Smooth muscle cell (in vitro differentiated cells): ENCODE data around the gene GPC5. TPM values are rescaled to one million over a fixed set of nuclear protein-coding genes. Genes with fewer than 3 reads are reported as not detected.

ENCODE experiments used
- DNase-seq: peaks from one replicate; lab custom pipeline; 2025; ENCODE audit not compliant: unreplicated experiment; lab: John Stamatoyannopoulos, UW
- H2AFZ ChIP-seq: fragments of 200-600 bp; sonication (generic); 2 replicates; pipeline ENCODE4 v1.6.0; 2016; ENCODE audit warnings: antibody characterized with exemption, low read depth, mild to moderate bottlenecking
- H3F3A ChIP-seq: fragments of 200-600 bp; sonication (generic); 2 replicates; pipeline ENCODE4 v1.6.0; 2017; ENCODE audit warnings: antibody characterized with exemption, low read depth
- H3K27ac ChIP-seq: fragments of 200-600 bp; sonication (generic); 2 replicates; pipeline ENCODE4 v1.5.1; 2016; ENCODE audit warnings: low read depth, mild to moderate bottlenecking
- H3K27me3 ChIP-seq: fragments of 200-600 bp; sonication (generic); 2 replicates; pipeline ENCODE4 v1.6.1; 2016; ENCODE audit warnings: low read depth, mild to moderate bottlenecking
- H3K36me3 ChIP-seq: fragments of 200-600 bp; sonication (generic); 2 replicates; pipeline ENCODE4 v1.5.1; 2016; ENCODE audit warnings: low read depth
- H3K4me1 ChIP-seq: fragments of 200-600 bp; sonication (generic); 2 replicates; pipeline ENCODE4 v1.5.1; 2016; ENCODE audit warnings: low read depth
- H3K4me2 ChIP-seq: fragments of 200-600 bp; sonication (generic); 2 replicates; pipeline ENCODE4 v1.6.0; 2016; ENCODE audit warnings: mild to moderate bottlenecking
- H3K4me3 ChIP-seq: fragments of 200-600 bp; sonication (generic); 2 replicates; pipeline ENCODE4 v1.5.1; 2016; ENCODE audit warnings: mild to moderate bottlenecking
- H3K79me2 ChIP-seq: fragments of 200-600 bp; sonication (generic); 2 replicates; pipeline ENCODE4 v1.6.0; 2016; ENCODE audit warnings: low read depth, mild to moderate bottlenecking
- H3K9ac ChIP-seq: fragments of 200-600 bp; sonication (generic); 2 replicates; pipeline ENCODE4 v1.6.0; 2016; ENCODE audit warnings: low read depth
- H3K9me3 ChIP-seq: fragments of 200-600 bp; sonication (generic); replicated peaks from 2 replicates; pipeline ENCODE4 v1.5.1; 2016; ENCODE audit warnings: low read depth
- H4K20me1 ChIP-seq: fragments of 200-600 bp; sonication (generic); 2 replicates; pipeline ENCODE4 v1.6.0; 2016; ENCODE audit warnings: low read depth
- CTCF ChIP-seq: fragments of 200-600 bp; sonication (generic); IDR thresholded peaks from 2 replicates; pipeline ENCODE4 v1.5.1; 2017; ENCODE audit warnings: borderline replicate concordance, mild to moderate bottlenecking, antibody characterized with exemption; ENCODE audit not compliant: insufficient read depth, poor library complexity, severe bottlenecking
- WGBS: methylation state at CpG from one replicate; pipeline ENCODE4 v1.1.7; 2016; ENCODE audit warnings: low lambda C conversion rate; 5-methylcytosine and 5-hydroxymethylcytosine counted together
- polyA plus RNA-seq: library from polyadenylated mRNA; unstranded; fragments of >200 nt; fragmentation: Nextera tagmentation; extraction: Ambion mirVana; gene quantifications from 2 replicates; pipeline ENCODE4 v1.2.1, GENCODE V29; 2016
- total RNA-seq: library from RNA; depleted of rRNA; stranded (reverse); fragments of >200 nt; gene quantifications from 2 replicates; pipeline ENCODE4 v1.2.3, GENCODE V29; 2014

Gene GPC5
- total and polyA plus RNA-seq, 2 experiments from 2014 or later: 0.99 to 1.0 TPM

- H3K4me1 ChIP-seq: no peaks in the 10 kb centered on the region
Observed at GRCh38 chr13:91714855-91715254, 316.4 kb downstream of the GPC5 start.

GRCh38 chr13:91716436-91717065 is 318.1 kb downstream of the GPC5 start:
- Histone ChIP-seq H4K20me1 (no peaks in the 10 kb centered on the region), H3K27me3 (peaks cover 3% of the 10 kb centered on the region), H3K9me3 (no peaks in the 10 kb centered on the region), H3K36me3 (no peaks in the 10 kb centered on the region), H2AFZ (no peak overlapping the region), H3K4me1 (no peaks in the 10 kb centered on the region), H3K4me3 (no peak overlapping the region), H3K79me2 (no peaks in the 10 kb centered on the region), H3K27ac (no peak overlapping the region), H3K9ac (no peak overlapping the region), H3K4me2 (no peak overlapping the region), H3F3A (no peaks in the 10 kb centered on the region)
- 94% methylated on average over 7 of the region's 7 CpGs for WGBS
- TF ChIP-seq CTCF: no peak
- DNase-seq: no peak

More at GRCh38 chr13:91714855-91715254, 316.4 kb downstream of the GPC5 start:
- no peak overlapping the region for H3K9ac ChIP-seq
- WGBS: 61% methylated on average over 3 of the region's 3 CpGs
- no peak overlapping the region for H3K4me2 ChIP-seq
- H3K36me3 ChIP-seq: no peaks in the 10 kb centered on the region
- H3K79me2 ChIP-seq: no peaks in the 10 kb centered on the region
- H3F3A ChIP-seq: no peaks in the 10 kb centered on the region
- H3K4me3 ChIP-seq: no peak overlapping the region
- no peak overlapping the region for H2AFZ ChIP-seq
- peaks cover 3% of the 10 kb centered on the region for H3K27me3 ChIP-seq
- no peaks in the 10 kb centered on the region for H3K9me3 ChIP-seq
- TF ChIP-seq CTCF: no peak
- H3K27ac ChIP-seq: no peak overlapping the region
- H4K20me1 ChIP-seq: no peaks in the 10 kb centered on the region
- no peak for DNase-seq

DNA sequence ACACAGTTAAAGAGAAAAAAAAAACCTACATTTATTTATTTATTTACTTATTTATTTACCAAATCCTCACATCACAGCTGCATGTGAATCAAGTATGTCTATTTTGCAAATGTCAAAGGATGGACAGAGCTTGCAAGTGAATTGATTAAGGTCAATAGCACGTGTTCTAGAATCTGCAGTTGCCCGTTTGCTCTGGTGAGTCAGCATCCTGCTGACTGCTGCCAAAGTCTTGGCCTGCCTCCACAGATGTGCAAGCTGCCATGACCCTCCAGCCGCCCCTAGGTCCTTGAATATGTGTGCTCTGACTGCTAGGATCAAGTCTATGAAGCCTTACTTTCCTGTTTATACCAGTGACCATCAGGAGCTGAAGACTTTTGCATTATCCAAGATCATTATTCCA is 320.6 kb downstream of the GPC5 start:
- DNase-seq: no peak
- Histone ChIP-seq H3K9me3 (no peaks in the 10 kb centered on the region), H3F3A (no peaks in the 10 kb centered on the region), H3K36me3 (no peaks in the 10 kb centered on the region), H3K27me3 (no peaks in the 10 kb centered on the region), H2AFZ (no peak overlapping the region), H3K9ac (no peak overlapping the region), H3K4me2 (no peak overlapping the region), H3K27ac (no peak overlapping the region), H3K4me3 (no peak overlapping the region), H3K79me2 (no peaks in the 10 kb centered on the region), H3K4me1 (no peaks in the 10 kb centered on the region), H4K20me1 (no peaks in the 10 kb centered on the region)
- TF ChIP-seq CTCF: no peak
- WGBS: 15% methylated on average over 3 of the region's 3 CpGs

GRCh38 chr13:91721413-91721812 is 323.0 kb downstream of the GPC5 start:
- Histone ChIP-seq H3K79me2 (no peaks in the 10 kb centered on the region), H2AFZ (no peak overlapping the region), H3K4me1 (no peaks in the 10 kb centered on the region), H3K27me3 (no peaks in the 10 kb centered on the region), H3K4me2 (no peak overlapping the region), H4K20me1 (no peaks in the 10 kb centered on the region), H3K9me3 (no peaks in the 10 kb centered on the region), H3K27ac (no peak overlapping the region), H3K4me3 (no peak overlapping the region), H3F3A (no peaks in the 10 kb centered on the region), H3K9ac (no peak overlapping the region), H3K36me3 (no peaks in the 10 kb centered on the region)
- TF ChIP-seq CTCF: no peak
- WGBS: 92% methylated on average over 3 of the region's 3 CpGs
- no peak for DNase-seq
